HL-60 (cell line): Measurements from ENCODE around the gene MLN.

ENCODE experiments used
- DNase-seq, 2 experiments: peaks; one replicate each; pipeline ENCODE4 v3.0.0-alpha.2; 2010 to 2020; ENCODE audit warnings: low read depth in 1 of 2, low spot score in 1 of 2
- H3K27ac ChIP-seq: fragments of 250-450 bp; sonication (Bioruptor Pico); replicated peaks from 2 replicates; pipeline ENCODE4 v1.5.1; 2020; ENCODE audit warnings: mild to moderate bottlenecking, moderate library complexity
- H3K27me3 ChIP-seq: fragments of 250-450 bp; sonication (Bioruptor Pico); 2 replicates; pipeline ENCODE4 v1.5.1; 2021; ENCODE audit warnings: mild to moderate bottlenecking, moderate library complexity; ENCODE audit not compliant: insufficient read depth, poor library complexity, severe bottlenecking
- H3K4me3 ChIP-seq: replicated peaks from 2 replicates; pipeline ENCODE4 v1.5.1; 2011; ENCODE audit warnings: mild to moderate bottlenecking, control low read depth, low read length; ENCODE audit not compliant: insufficient read depth
- CTCF ChIP-seq: IDR thresholded peaks from one replicate; pipeline ENCODE4 v1.5.1; 2011; ENCODE audit warnings: low read length, control low read depth, inconsistent platforms; ENCODE audit not compliant: insufficient read depth
- GABPA ChIP-seq: IDR thresholded peaks from 2 replicates; pipeline ENCODE4 v1.6.1; 2012; ENCODE audit warnings: low read depth
- POLR2AphosphoS5 ChIP-seq: IDR thresholded peaks from 2 replicates; pipeline ENCODE4 v1.6.1; 2012; ENCODE audit warnings: low read depth
- REST ChIP-seq: IDR thresholded peaks from 2 replicates; pipeline ENCODE4 v1.6.1; 2012; ENCODE audit warnings: low read depth; ENCODE audit not compliant: insufficient replicate concordance
- SPI1 ChIP-seq: IDR thresholded peaks from 2 replicates; pipeline ENCODE4 v1.6.1; 2012; ENCODE audit warnings: low read depth, mild to moderate bottlenecking, borderline replicate concordance

Gene MLN

GRCh38 chr6:33772902-33773472 lies 30.8 kb downstream of the MLN start:
- TF ChIP-seq SPI1 (no peak), REST (no peak), GABPA (no peak), CTCF (no peak), POLR2AphosphoS5 (no peak)

GRCh38 chr6:33772082-33772830 lies 31.5 kb downstream of the MLN start:
- Histone ChIP-seq H3K27me3 (peaks cover 5% of the 10 kb centered on the region), H3K4me3 (no peak overlapping the region), H3K27ac (no peak overlapping the region)
- DNase-seq = no peak
- no peak for TF ChIP-seq SPI1
- no peak for TF ChIP-seq REST
- TF ChIP-seq GABPA = no peak
- TF ChIP-seq POLR2AphosphoS5 = no peak
- TF ChIP-seq CTCF = no peak

More at GRCh38 chr6:33772902-33773472, 30.8 kb downstream of the MLN start:
- Histone ChIP-seq H3K27ac (no peak overlapping the region), H3K27me3 (peaks cover 5% of the 10 kb centered on the region), H3K4me3 (no peak overlapping the region)
- no peak for DNase-seq

GRCh38 chr6:33771146-33772081 lies 32.4 kb downstream of the MLN start:
- peaks cover 5% of the 10 kb centered on the region for H3K27me3 ChIP-seq
- H3K27ac ChIP-seq = no peak overlapping the region
- H3K4me3 ChIP-seq = no peak overlapping the region
- TF ChIP-seq CTCF = peak; percentile 45
- TF ChIP-seq REST = no peak
- 0 out of 2 replicates have a peak, but pooled peaks have one; percentile 11 for TF ChIP-seq POLR2AphosphoS5
- DNase-seq = peak in 1 of 2 experiments; percentile 60
